Colonic mucosa (tissue), 4 donors: ENCODE measurements around the gene OSTN. TPM values are rescaled to one million over a fixed set of nuclear protein-coding genes. Genes with fewer than 3 reads are reported as not detected.

Experiments
- DNase-seq: peaks from one replicate; pipeline ENCODE4 v3.0.0-alpha.2; 2020
- H3K27ac ChIP-seq: fragments of 200-600 bp; one replicate; pipeline ENCODE4 v1.8.0; 2021
- H3K27me3 ChIP-seq: fragments of 200-600 bp; one replicate; pipeline ENCODE4 v1.8.0; 2021
- H3K36me3 ChIP-seq: fragments of 200-600 bp; one replicate; pipeline ENCODE4 v1.8.0; 2021
- H3K4me1 ChIP-seq: fragments of 200-600 bp; one replicate; pipeline ENCODE4 v1.8.0; 2021; ENCODE audit warnings: mild to moderate bottlenecking
- H3K4me3 ChIP-seq: fragments of 200-600 bp; one replicate; pipeline ENCODE4 v1.8.0; 2021
- H3K9ac ChIP-seq, 2 donors: one replicate each; pipeline ENCODE4 v1.7.0; 2013; ENCODE audit warnings: control low read depth in 2 of 2, low read depth in 2 of 2, low read length in 2 of 2
- H3K9me3 ChIP-seq: fragments of 200-600 bp; one replicate; pipeline ENCODE4 v1.8.0; 2021
- CTCF ChIP-seq: fragments of 200-600 bp; IDR thresholded peaks from one replicate; pipeline ENCODE4 v1.8.0; 2022; ENCODE audit warnings: antibody characterized with exemption, mild to moderate bottlenecking
- intact Hi-C: fragments of 100-400 bp; cut with DNase I; formaldehyde crosslinking; loops from one replicate; pipeline ENCODE4 v1.14.1; 2022
- total RNA-seq, 2 donors: library from RNA; stranded (reverse); fragmentation: NEBNext Ultra II Directional in 1 of 2; extraction: Animal tissue kit (Norgen Biotek cat#: 25700) in 1 of 2; gene quantifications; one replicate each; pipeline ENCODE4 v1.2.1, GENCODE V29; 2021
- donor health status: healthy.
- donor health status: DM: no; HTN: no; CAD: no.
- donor health status: DM: no; HTN: no; CAD: no.

Gene OSTN
- total RNA-seq, 2 donors from 2014 or later, result not detected

DNA sequence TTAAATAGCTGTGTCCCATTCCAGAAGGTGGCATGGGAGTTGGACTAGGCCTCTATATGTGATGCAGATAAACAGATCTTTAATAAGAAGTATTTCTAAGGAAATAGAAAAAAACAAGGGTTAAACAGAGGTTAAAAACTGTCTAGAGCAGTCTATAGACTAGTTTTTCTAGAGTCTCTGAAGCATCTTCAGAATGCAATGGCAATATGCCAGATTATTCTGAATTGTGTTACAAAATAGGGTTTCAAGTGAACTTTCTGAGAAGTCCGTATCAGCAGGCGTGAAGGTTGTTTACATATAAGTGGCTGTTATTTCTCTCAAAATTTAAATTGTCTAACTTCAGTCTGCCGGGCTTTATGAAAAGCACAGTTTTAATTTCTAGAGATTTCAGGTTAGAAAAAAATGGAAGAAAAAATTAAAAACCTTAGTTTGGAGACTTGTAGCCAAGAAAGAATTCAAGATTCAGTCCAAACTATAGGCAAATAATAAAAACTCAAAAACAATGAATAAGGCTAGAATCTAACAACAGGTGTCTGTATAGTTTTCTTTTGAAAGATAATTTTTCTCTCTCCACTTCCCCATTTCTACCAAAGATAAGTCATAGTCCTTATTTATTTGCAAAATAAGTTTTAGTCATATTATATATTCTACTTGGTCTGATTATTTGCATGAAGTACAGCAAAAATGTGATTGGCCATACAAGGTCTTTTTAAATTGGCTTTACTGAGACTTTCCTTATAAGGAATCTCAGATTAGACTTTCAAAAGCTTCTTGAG is 55.2 kb downstream of the OSTN start:
- Histone ChIP-seq H3K4me1 (no peaks in the 10 kb centered on the region), H3K27me3 (no peaks in the 10 kb centered on the region), H3K27ac (no peak overlapping the region), H3K9ac (no peak overlapping the region), H3K9me3 (no peaks in the 10 kb centered on the region), H3K4me3 (no peak overlapping the region), H3K36me3 (no peaks in the 10 kb centered on the region)
- no peak for DNase-seq
- intact Hi-C loops, result no loop called here
- TF ChIP-seq CTCF, result no peak

- Histone ChIP-seq H3K4me1 (no peaks in the 10 kb centered on the region), H3K27ac (no peak overlapping the region), H3K4me3 (no peak overlapping the region), H3K9ac (no peak overlapping the region), H3K36me3 (no peaks in the 10 kb centered on the region), H3K9me3 (no peaks in the 10 kb centered on the region), H3K27me3 (no peaks in the 10 kb centered on the region)
- intact Hi-C loops, result no loop called here
- DNase-seq, result no peak
- TF ChIP-seq CTCF, result no peak
These were observed 56.1 kb downstream of the OSTN start for GRCh38 chr3:191255156-191255555.

DNA sequence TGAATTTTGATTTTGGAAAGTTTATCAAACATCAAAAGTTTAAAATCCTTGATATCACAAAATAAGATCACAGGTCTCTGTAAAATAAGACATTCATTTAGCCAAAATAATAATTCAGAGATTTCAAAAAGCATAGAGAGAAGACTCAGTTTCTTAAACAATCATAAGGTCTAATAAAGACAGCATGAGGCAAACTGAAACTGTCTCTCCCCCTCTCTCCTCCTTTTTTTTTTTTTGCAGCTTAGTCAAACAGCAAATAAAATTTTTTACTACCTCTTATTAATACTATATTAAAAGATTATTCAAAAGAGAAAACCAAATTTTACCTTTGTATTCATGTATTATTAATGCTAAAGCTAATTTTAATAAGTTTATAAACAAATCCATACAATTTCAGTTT is 57.4 kb downstream of the OSTN start:
- H3K27ac ChIP-seq, result no peak overlapping the region
- no peak for DNase-seq

GRCh38 chr3:191257286-191257685 is 58.2 kb downstream of the OSTN start:
- Histone ChIP-seq H3K36me3 (no peaks in the 10 kb centered on the region), H3K4me3 (no peak overlapping the region), H3K9ac (no peak overlapping the region), H3K27me3 (no peaks in the 10 kb centered on the region), H3K9me3 (no peaks in the 10 kb centered on the region), H3K27ac (no peak overlapping the region), H3K4me1 (no peaks in the 10 kb centered on the region)
- no peak for TF ChIP-seq CTCF
- DNase-seq, result no peak
- intact Hi-C loops, result no loop called here

More for the DNA sequence above, 57.4 kb downstream of the OSTN start:
- Histone ChIP-seq H3K36me3 (no peaks in the 10 kb centered on the region), H3K4me1 (no peaks in the 10 kb centered on the region), H3K9ac (no peak overlapping the region), H3K4me3 (no peak overlapping the region), H3K27me3 (no peaks in the 10 kb centered on the region), H3K9me3 (no peaks in the 10 kb centered on the region)
- TF ChIP-seq CTCF, result no peak
- intact Hi-C loops, result no loop called here

DNA sequence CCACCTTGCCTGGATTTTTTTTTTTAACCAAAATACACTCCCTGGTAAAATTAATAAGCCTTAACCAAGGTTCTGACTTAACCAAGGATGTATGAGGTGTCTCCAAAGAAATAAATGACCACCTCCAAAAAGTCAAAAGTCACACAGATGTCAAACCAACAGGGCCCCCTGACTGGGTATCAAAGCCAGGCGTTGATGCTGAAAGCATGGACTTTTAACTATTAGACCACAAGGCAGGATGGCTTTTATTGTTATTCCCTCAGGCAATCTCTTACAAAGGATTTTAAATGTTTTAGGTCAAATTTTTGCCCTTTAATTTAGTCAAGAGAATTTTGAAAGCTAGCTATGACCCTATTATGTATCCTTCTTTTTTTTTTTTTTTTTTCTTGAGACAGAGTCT is 60.4 kb downstream of the OSTN start:
- Histone ChIP-seq H3K4me1 (no peaks in the 10 kb centered on the region), H3K9me3 (no peaks in the 10 kb centered on the region), H3K4me3 (no peak overlapping the region), H3K27ac (no peak overlapping the region), H3K36me3 (no peaks in the 10 kb centered on the region), H3K9ac (no peak overlapping the region), H3K27me3 (no peaks in the 10 kb centered on the region)
- TF ChIP-seq CTCF, result no peak
- no peak for DNase-seq
- intact Hi-C loops, result no loop called here
